ENCODE results near the gene C6orf62.

C6orf62 gene

GRCh38 chr6:24708612-24709011, 10.3 kb downstream of the C6orf62 start:
- Histone ChIP-seq H3K4me1 (ENCODE audit: low read length) (peaks cover 2% of the 10 kb centered on the region; the same call in 1 of the 2 replicates), H3K4me2 (ENCODE audit: low read length) (no peak overlapping the region), H3K9me3 (ENCODE audit: insufficient read depth, low read length) (no peaks in the 10 kb centered on the region), H3K9ac (ENCODE audit: low read length) (no peak overlapping the region), H4K20me1 (ENCODE audit: insufficient read depth, low read length) (peaks cover 46% of the 10 kb centered on the region), H3K79me2 (ENCODE audit: low read length) (peaks cover 34% of the 10 kb centered on the region), H3K27me3 (ENCODE audit: low read depth, low read length) (no peaks in the 10 kb centered on the region), H2AFZ (ENCODE audit: low read depth, low read length) (no peak overlapping the region), H3K27ac (ENCODE audit: low read length) (no peak overlapping the region), H3K4me3 (ENCODE audit: low read length) (no peak overlapping the region), H3K36me3 (replicated peaks; ENCODE audit: low read depth, low read length) (peaks cover 63% of the 10 kb centered on the region)
- TF ChIP-seq CTCF (IDR thresholded peaks at IDR 0.05; ENCODE audit: low read depth, low read length) (no peak), EZH2phosphoT487 (IDR thresholded peaks at IDR 0.05; ENCODE audit: low read depth) (no peak)

- Histone ChIP-seq H4K20me1 (ENCODE audit: insufficient read depth, low read length) (peaks cover 22% of the 10 kb centered on the region), H3K27me3 (ENCODE audit: low read depth, low read length) (no peaks in the 10 kb centered on the region), H2AFZ (ENCODE audit: low read depth, low read length) (no peak overlapping the region), H3K36me3 (replicated peaks; ENCODE audit: low read depth, low read length) (peaks cover 57% of the 10 kb centered on the region), H3K79me2 (ENCODE audit: low read length) (no peaks in the 10 kb centered on the region), H3K9ac (ENCODE audit: low read length) (no peak overlapping the region), H3K9me3 (ENCODE audit: insufficient read depth, low read length) (no peaks in the 10 kb centered on the region), H3K4me1 (ENCODE audit: low read length) (peaks cover 2% of the 10 kb centered on the region; the same call in 1 of the 2 replicates), H3K27ac (ENCODE audit: low read length) (no peak overlapping the region), H3K4me3 (ENCODE audit: low read length) (no peak overlapping the region), H3K4me2 (ENCODE audit: low read length) (no peak overlapping the region)
- TF ChIP-seq CTCF (IDR thresholded peaks at IDR 0.05; ENCODE audit: low read depth, low read length) (no peak), EZH2phosphoT487 (IDR thresholded peaks at IDR 0.05; ENCODE audit: low read depth) (no peak)
These were observed 14.5 kb downstream of the C6orf62 start for GRCh38 chr6:24704468-24704867.

- Histone ChIP-seq H2AFZ (ENCODE audit: low read depth, low read length) (no peak overlapping the region), H3K9ac (ENCODE audit: low read length) (no peak overlapping the region), H3K27me3 (ENCODE audit: low read depth, low read length) (no peaks in the 10 kb centered on the region), H3K27ac (ENCODE audit: low read length) (no peak overlapping the region), H3K4me2 (ENCODE audit: low read length) (no peak overlapping the region), H3K4me1 (ENCODE audit: low read length) (peaks cover 2% of the 10 kb centered on the region; the same call in 1 of the 2 replicates), H3K9me3 (ENCODE audit: insufficient read depth, low read length) (no peaks in the 10 kb centered on the region), H3K79me2 (ENCODE audit: low read length) (no peaks in the 10 kb centered on the region), H3K36me3 (replicated peaks; ENCODE audit: low read depth, low read length) (peaks cover 49% of the 10 kb centered on the region), H4K20me1 (ENCODE audit: insufficient read depth, low read length) (peaks cover 12% of the 10 kb centered on the region), H3K4me3 (ENCODE audit: low read length) (no peak overlapping the region)
- no peak for TF ChIP-seq CTCF (IDR thresholded peaks at IDR 0.05; ENCODE audit: low read depth, low read length)
- TF ChIP-seq EZH2phosphoT487 (IDR thresholded peaks at IDR 0.05; ENCODE audit: low read depth), result no peak
These were observed 16.2 kb downstream of the C6orf62 start for GRCh38 chr6:24702720-24703282.

- Histone ChIP-seq H3K9ac (ENCODE audit: low read length) (no peak overlapping the region), H4K20me1 (ENCODE audit: insufficient read depth, low read length) (peaks cover 12% of the 10 kb centered on the region), H3K27ac (ENCODE audit: low read length) (no peak overlapping the region), H2AFZ (ENCODE audit: low read depth, low read length) (no peak overlapping the region), H3K9me3 (ENCODE audit: insufficient read depth, low read length) (no peaks in the 10 kb centered on the region), H3K27me3 (ENCODE audit: low read depth, low read length) (no peaks in the 10 kb centered on the region), H3K79me2 (ENCODE audit: low read length) (no peaks in the 10 kb centered on the region), H3K4me2 (ENCODE audit: low read length) (no peak overlapping the region), H3K4me1 (ENCODE audit: low read length) (no peaks in the 10 kb centered on the region), H3K4me3 (ENCODE audit: low read length) (no peak overlapping the region), H3K36me3 (replicated peaks; ENCODE audit: low read depth, low read length) (peaks cover 31% of the 10 kb centered on the region)
- no peak for TF ChIP-seq EZH2phosphoT487 (IDR thresholded peaks at IDR 0.05; ENCODE audit: low read depth)
- no peak for TF ChIP-seq CTCF (IDR thresholded peaks at IDR 0.05; ENCODE audit: low read depth, low read length)
These were observed 19.2 kb downstream of the C6orf62 start for GRCh38 chr6:24699521-24700359.
